Right lobe of liver (tissue), 6 donors: ENCODE data around the gene DEF6. TPM values are rescaled to one million over a fixed set of nuclear protein-coding genes. Genes with fewer than 3 reads are reported as not detected.

Source experiments
- ATAC-seq, 4 donors: fragments of 200-7000 bp; cut with Tn5 transposase; one replicate each; pipeline ENCODE4 v1.9.1; 2020; ENCODE audit warnings: mild to moderate bottlenecking in 4 of 4, moderate library complexity in 4 of 4
- DNase-seq, 3 donors: peaks; one replicate each; pipeline ENCODE4 v3.0.0-alpha.2; 2020
- H3K27ac ChIP-seq, 3 donors: fragments of 200-600 bp; one replicate each; pipeline ENCODE4 v1.8.0; 2022
- H3K27me3 ChIP-seq, 2 donors: fragments of 200-600 bp; one replicate each; pipeline ENCODE4 v1.8.0; 2022
- H3K36me3 ChIP-seq, 4 donors: fragments of 200-600 bp; sonication (generic) in 1 of 4; one replicate each; pipeline versions ENCODE4 v1.5.1 to v1.8.0; 2017 to 2022; ENCODE audit warnings: control low read depth in 1 of 4
- H3K4me1 ChIP-seq, 4 donors: fragments of 200-600 bp; sonication (generic) in 1 of 4; one replicate each; pipeline versions ENCODE4 v1.5.1 to v1.8.0; 2017 to 2022; ENCODE audit warnings: control low read depth in 1 of 4
- H3K4me3 ChIP-seq, 3 donors: fragments of 200-600 bp; one replicate each; pipeline ENCODE4 v1.8.0; 2022
- H3K9me3 ChIP-seq, 4 donors: fragments of 200-600 bp; sonication (generic) in 1 of 4; one replicate each; pipeline versions ENCODE4 v1.5.1 to v1.8.0; 2017 to 2022; ENCODE audit warnings: control low read depth in 1 of 4
- CTCF ChIP-seq, 4 donors: fragments of 200-600 bp in 3 of 4; fragments of 450-650 bp in 1 of 4; IDR thresholded peaks; one replicate each; pipeline versions ENCODE4 v1.5.1 to v1.8.0; 2016 to 2022; ENCODE audit warnings: antibody characterized with exemption in 4 of 4, mild to moderate bottlenecking in 2 of 4
- POLR2A ChIP-seq: fragments of 450-650 bp; IDR thresholded peaks from one replicate; pipeline ENCODE4 v1.6.1; 2017; ENCODE audit warnings: antibody characterized with exemption, mild to moderate bottlenecking
- WGBS: methylation state at CpG from one replicate; pipeline ENCODE4 v1.1.6; 2018; ENCODE audit warnings: low coverage, low lambda C conversion rate; ENCODE audit not compliant: insufficient coverage; ENCODE audit errors: missing lambda C conversion rate; 5-methylcytosine and 5-hydroxymethylcytosine counted together
- intact Hi-C, 2 donors: fragments of 100-400 bp; cut with DNase I; formaldehyde crosslinking; loops; one replicate each; pipeline versions ENCODE4 v1.11.2 to v1.14.1; 2022
- total RNA-seq, 6 experiments: library from RNA; depleted of rRNA in 2 of 6; stranded (reverse); fragments of >200 nt in 2 of 6; fragmentation: NEBNext Ultra II Directional in 3 of 6; extraction: Animal tissue kit (Norgen Biotek cat#: 25700) in 3 of 6; gene quantifications; one replicate each; pipeline versions ENCODE4 v1.1.0 to v1.2.4, GENCODE V29; 2016 to 2023
- donor health status: DM: no; HTN: yes; CAD: no.
- donor health status: DM: no; HTN: no; CAD: no.
- donor health status: DM: no; HTN: no; CAD: no.
- donor health status: DM: no; HTN: yes; CAD: no.
- donor health status: DM: no; HTN: yes; CAD: no.

The DEF6 gene
- total RNA-seq, 6 experiments from 2014 or later: 1.1 to 3.6 (median 1.5) TPM

GRCh38 chr6:35365594-35366203 is 68.1 kb downstream of the DEF6 start:
- TF ChIP-seq POLR2A: no peak
- TF ChIP-seq CTCF (IDR thresholded peaks at IDR 0.05): no peak
- ATAC-seq (no peak), DNase-seq (no peak)
- intact Hi-C loops: no loop called here
- WGBS: 87% methylated on average over 6 of the region's 6 CpGs
- Histone ChIP-seq H3K27ac (no peak overlapping the region), H3K4me1 (peaks cover 0 to 22% (median 10%) of the 10 kb centered on the region in 4 donors), H3K27me3 (no peaks in the 10 kb centered on the region), H3K9me3 (no peaks in the 10 kb centered on the region), H3K36me3 (no peaks in the 10 kb centered on the region), H3K4me3 (no peak overlapping the region)

GRCh38 chr6:35366204-35366596 is 68.6 kb downstream of the DEF6 start:
- no peaks in the 10 kb centered on the region for H3K9me3 ChIP-seq
- no peak overlapping the region for H3K27ac ChIP-seq
- DNase-seq (no peak), ATAC-seq (no peak)
- H3K4me3 ChIP-seq: no peak overlapping the region
- H3K4me1 ChIP-seq: peaks cover 0 to 22% (median 13%) of the 10 kb centered on the region in 4 donors
- no peaks in the 10 kb centered on the region for H3K36me3 ChIP-seq
- intact Hi-C loops: no loop called here
- H3K27me3 ChIP-seq: no peaks in the 10 kb centered on the region
- TF ChIP-seq CTCF (IDR thresholded peaks at IDR 0.05) (no peak), POLR2A (no peak)

GRCh38 chr6:35367646-35368037 is 70.0 kb downstream of the DEF6 start:
- no peak for TF ChIP-seq CTCF (IDR thresholded peaks at IDR 0.05)
- intact Hi-C loops: no loop called here
- 92% methylated on average over 4 of the region's 5 CpGs for WGBS
- ATAC-seq (no peak), DNase-seq (no peak)
- no peaks in the 10 kb centered on the region for H3K36me3 ChIP-seq
- no peak overlapping the region for H3K4me3 ChIP-seq
- no peak overlapping the region for H3K27ac ChIP-seq
- H3K27me3 ChIP-seq: no peaks in the 10 kb centered on the region
- peaks cover 0 to 28% (median 17%) of the 10 kb centered on the region in 4 donors for H3K4me1 ChIP-seq
- H3K9me3 ChIP-seq: no peaks in the 10 kb centered on the region

GRCh38 chr6:35368038-35368887 is 70.6 kb downstream of the DEF6 start:
- ATAC-seq (peak in 1 of 4 donors; percentile 9), DNase-seq (no peak)
- Histone ChIP-seq H3K4me3 (no peak overlapping the region), H3K9me3 (no peaks in the 10 kb centered on the region), H3K27ac (no peak overlapping the region), H3K4me1 (peaks cover 2 to 28% (median 17%) of the 10 kb centered on the region in 4 donors), H3K27me3 (no peaks in the 10 kb centered on the region), H3K36me3 (no peaks in the 10 kb centered on the region)
- intact Hi-C loops: no loop called here
- no peak for TF ChIP-seq CTCF (IDR thresholded peaks at IDR 0.05)
- no peak for TF ChIP-seq POLR2A
- WGBS: 100% methylated on average over 2 of the region's 2 CpGs
